Epithelial cell of proximal tubule (primary cell): ENCODE results near the gene PCDHGA4. TPM values are rescaled to one million over a fixed set of nuclear protein-coding genes. Genes with fewer than 3 reads are reported as not detected.

Source experiments
- DNase-seq: peaks from one replicate; pipeline ENCODE4 v3.0.0-alpha.2; 2011; ENCODE audit warnings: low read depth
- H3K4me3 ChIP-seq: 2 replicates; pipeline ENCODE4 v1.5.1; 2011; ENCODE audit warnings: low read depth, mild to moderate bottlenecking, low read length
- total RNA-seq: library from RNA; depleted of rRNA; stranded (reverse); fragments of >200 nt; gene quantifications from 2 replicates; pipeline ENCODE4 v1.2.3, GENCODE V29; 2015
- TF ChIP-seq, protein P1 (sequence below): conservative IDR thresholded peaks from 2 replicates; pipeline ENCODE4 v1.5.1; 2012; ENCODE audit warnings: low read depth, mild to moderate bottlenecking, low read length

Gene PCDHGA4
- total RNA-seq, 1 donor from 2014 or later = 0.92 TPM

DNA sequence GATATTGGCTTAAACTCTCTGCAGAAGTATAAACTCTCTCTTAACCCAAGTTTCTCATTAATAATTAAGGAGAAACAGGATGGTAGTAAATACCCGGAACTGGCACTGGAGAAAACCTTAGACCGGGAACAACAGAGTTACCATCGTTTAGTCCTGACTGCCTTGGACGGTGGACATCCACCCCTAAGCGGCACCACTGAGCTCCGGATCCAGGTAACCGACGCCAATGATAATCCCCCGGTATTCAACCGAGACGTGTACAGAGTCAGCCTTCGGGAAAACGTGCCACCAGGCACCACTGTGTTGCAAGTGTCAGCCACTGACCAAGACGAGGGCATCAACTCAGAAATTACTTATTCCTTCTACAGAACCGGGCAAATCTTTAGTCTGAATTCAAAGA is 43.8 kb downstream of the PCDHGA4 start:
- H3K4me3 ChIP-seq = no peak overlapping the region
- no peak for DNase-seq
- TF ChIP-seq, protein P1, sequence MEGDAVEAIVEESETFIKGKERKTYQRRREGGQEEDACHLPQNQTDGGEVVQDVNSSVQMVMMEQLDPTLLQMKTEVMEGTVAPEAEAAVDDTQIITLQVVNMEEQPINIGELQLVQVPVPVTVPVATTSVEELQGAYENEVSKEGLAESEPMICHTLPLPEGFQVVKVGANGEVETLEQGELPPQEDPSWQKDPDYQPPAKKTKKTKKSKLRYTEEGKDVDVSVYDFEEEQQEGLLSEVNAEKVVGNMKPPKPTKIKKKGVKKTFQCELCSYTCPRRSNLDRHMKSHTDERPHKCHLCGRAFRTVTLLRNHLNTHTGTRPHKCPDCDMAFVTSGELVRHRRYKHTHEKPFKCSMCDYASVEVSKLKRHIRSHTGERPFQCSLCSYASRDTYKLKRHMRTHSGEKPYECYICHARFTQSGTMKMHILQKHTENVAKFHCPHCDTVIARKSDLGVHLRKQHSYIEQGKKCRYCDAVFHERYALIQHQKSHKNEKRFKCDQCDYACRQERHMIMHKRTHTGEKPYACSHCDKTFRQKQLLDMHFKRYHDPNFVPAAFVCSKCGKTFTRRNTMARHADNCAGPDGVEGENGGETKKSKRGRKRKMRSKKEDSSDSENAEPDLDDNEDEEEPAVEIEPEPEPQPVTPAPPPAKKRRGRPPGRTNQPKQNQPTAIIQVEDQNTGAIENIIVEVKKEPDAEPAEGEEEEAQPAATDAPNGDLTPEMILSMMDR = no peak

DNA sequence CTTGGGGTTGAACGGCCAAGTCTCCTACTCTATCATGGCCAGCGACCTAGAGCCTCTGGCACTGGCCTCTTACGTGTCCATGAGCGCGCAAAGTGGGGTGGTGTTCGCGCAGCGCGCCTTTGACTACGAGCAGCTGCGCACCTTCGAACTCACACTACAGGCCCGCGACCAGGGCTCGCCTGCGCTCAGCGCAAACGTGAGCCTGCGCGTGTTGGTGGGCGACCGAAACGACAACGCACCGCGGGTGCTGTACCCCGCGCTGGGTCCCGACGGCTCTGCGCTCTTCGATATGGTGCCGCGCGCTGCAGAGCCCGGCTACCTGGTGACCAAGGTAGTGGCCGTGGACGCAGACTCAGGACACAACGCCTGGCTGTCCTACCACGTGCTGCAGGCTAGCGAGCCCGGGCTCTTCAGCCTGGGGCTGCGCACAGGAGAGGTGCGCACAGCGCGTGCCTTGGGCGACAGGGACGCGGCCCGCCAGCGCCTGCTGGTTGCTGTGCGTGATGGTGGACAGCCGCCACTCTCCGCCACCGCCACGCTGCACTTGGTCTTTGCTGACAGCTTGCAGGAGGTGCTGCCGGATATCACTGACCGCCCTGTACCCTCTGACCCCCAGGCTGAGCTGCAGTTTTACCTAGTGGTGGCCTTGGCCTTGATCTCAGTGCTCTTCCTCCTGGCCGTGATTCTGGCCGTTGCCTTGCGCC is 44.9 kb downstream of the PCDHGA4 start:
- TF ChIP-seq, protein P1 = no peak
- no peak for DNase-seq
- no peak overlapping the region for H3K4me3 ChIP-seq

DNA sequence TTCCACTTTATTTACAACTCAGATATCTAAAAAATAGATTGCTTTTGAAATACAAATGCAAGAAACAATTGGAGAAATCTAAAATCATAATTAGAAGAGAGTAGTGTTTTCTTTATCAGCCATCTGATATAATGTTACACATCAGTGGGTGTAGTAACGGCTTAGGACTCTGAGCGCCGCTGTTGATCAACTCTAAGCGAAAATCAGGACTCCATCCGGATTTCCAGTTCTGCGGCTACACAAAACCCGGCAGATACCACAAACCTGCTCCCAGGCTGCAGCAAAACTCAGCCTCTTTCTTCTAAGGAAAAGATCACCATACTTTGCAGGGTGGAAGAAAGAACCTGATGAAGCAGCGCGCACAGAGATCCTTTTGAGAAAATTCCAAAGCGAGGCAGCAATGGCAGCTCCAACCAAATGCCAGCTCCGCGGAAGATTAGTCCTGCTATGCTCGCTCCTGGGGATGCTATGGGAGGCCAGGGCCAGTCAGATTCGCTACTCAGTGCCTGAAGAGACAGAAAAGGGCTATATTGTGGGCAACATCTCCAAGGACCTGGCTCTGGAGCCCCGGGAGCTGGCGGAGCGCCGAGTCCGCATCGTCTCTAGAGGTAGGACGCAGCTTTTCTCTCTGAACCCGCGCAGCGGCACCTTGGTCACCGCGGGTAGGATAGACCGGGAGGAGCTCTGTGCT is 47.9 kb downstream of the PCDHGA4 start, which contains the start of gene PCDHGA9:
Gene PCDHGA9 (plus strand): TSS at position 226 of the 691 bp plus-strand sequence. CDS start 175 bp downstream, at position 401.
- TF ChIP-seq, protein P1 = peak; percentile 45

DNA sequence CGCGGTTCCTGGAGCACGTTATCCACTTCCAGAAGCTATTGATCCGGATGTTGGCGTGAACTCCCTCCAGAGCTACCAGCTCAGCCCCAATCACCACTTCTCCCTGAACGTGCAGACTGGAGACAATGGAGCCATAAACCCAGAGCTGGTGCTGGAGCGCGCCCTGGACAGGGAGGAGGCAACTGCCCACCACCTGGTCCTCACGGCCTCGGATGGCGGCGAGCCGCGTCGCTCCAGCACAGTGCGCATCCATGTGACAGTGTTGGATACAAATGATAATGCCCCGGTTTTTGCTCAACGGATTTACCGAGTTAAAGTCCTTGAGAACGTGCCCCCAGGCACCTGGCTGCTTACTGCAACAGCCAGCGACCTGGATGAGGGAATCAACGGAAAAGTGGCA is 48.6 kb downstream of the PCDHGA4 start:
- TF ChIP-seq, protein P1 = no peak
- no peak overlapping the region for H3K4me3 ChIP-seq
- DNase-seq = no peak

More for the DNA sequence above, 47.9 kb downstream of the PCDHGA4 start, which contains the start of gene PCDHGA9:
- peak within 1 kb of the TSS; percentile 32 for H3K4me3 ChIP-seq
- no peak for DNase-seq

Other genes with a start within 250 kb of the PCDHGA4 start
- gene PCDHB4, start 233.2 kb upstream of the PCDHGA4 start, total RNA-seq = not detected in 2 replicates
- gene PCDHB5, start 219.8 kb upstream of the PCDHGA4 start, total RNA-seq = 0.22 and 0.63 TPM in 2 replicates
- not detected in 2 replicates for gene PCDHB6, start 205.0 kb upstream of the PCDHGA4 start, total RNA-seq
- not detected in 2 replicates for gene PCDHB7, start 182.4 kb upstream of the PCDHGA4 start, total RNA-seq
- not detected in 2 replicates for gene PCDHB8, start 177.2 kb upstream of the PCDHGA4 start, total RNA-seq
- under 0.01 and 0.07 TPM in 2 replicates for gene PCDHB16, start 172.6 kb upstream of the PCDHGA4 start, total RNA-seq
- not detected in 2 replicates for gene PCDHB9, start 167.9 kb upstream of the PCDHGA4 start, total RNA-seq
- gene PCDHB10, start 162.7 kb upstream of the PCDHGA4 start, total RNA-seq = under 0.01 TPM in 1 of 2 replicates, not detected in the other
- gene PCDHB11, start 155.4 kb upstream of the PCDHGA4 start, total RNA-seq = 0.06 and 0.07 TPM in 2 replicates
- gene PCDHB12, start 146.3 kb upstream of the PCDHGA4 start, total RNA-seq = not detected in 2 replicates
- 0.23 and 0.29 TPM in 2 replicates for gene PCDHB13, start 141.1 kb upstream of the PCDHGA4 start, total RNA-seq
- under 0.01 and 0.23 TPM in 2 replicates for gene PCDHB14, start 131.7 kb upstream of the PCDHGA4 start, total RNA-seq
- gene PCDHB15, start 109.6 kb upstream of the PCDHGA4 start, total RNA-seq = 0.07 and 0.29 TPM in 2 replicates
- 0.29 TPM in 1 of 2 replicates, not detected in the other for gene SLC25A2, start 51.0 kb upstream of the PCDHGA4 start, total RNA-seq
- 40.6 and 41.0 TPM in 2 replicates for gene TAF7, start 34.2 kb upstream of the PCDHGA4 start, total RNA-seq
- gene PCDHGA1, start 24.5 kb upstream of the PCDHGA4 start, total RNA-seq = 0.29 and 0.75 TPM in 2 replicates
- 0.23 and 0.72 TPM in 2 replicates for gene PCDHGA2, start 16.3 kb upstream of the PCDHGA4 start, total RNA-seq
- gene PCDHGA3, start 11.2 kb upstream of the PCDHGA4 start, total RNA-seq = 0.36 and 0.52 TPM in 2 replicates
- 0.12 and 0.29 TPM in 2 replicates for gene PCDHGB1, start 4.9 kb upstream of the PCDHGA4 start, total RNA-seq
- gene PCDHGB2, start 5.0 kb downstream of the PCDHGA4 start, total RNA-seq = 0.43 and 0.98 TPM in 2 replicates
- gene PCDHGA5, start 9.1 kb downstream of the PCDHGA4 start, total RNA-seq = 0.14 and 0.63 TPM in 2 replicates
- 0.14 and 1.1 TPM in 2 replicates for gene PCDHGB3, start 15.2 kb downstream of the PCDHGA4 start, total RNA-seq
- 0.35 and 0.36 TPM in 2 replicates for gene PCDHGA6, start 18.9 kb downstream of the PCDHGA4 start, total RNA-seq
- 0.23 and 0.29 TPM in 2 replicates for gene PCDHGA7, start 27.7 kb downstream of the PCDHGA4 start, total RNA-seq
- gene PCDHGB4, start 32.7 kb downstream of the PCDHGA4 start, total RNA-seq = 1.7 and 4.7 TPM in 2 replicates
- 0.14 and 1.0 TPM in 2 replicates for gene PCDHGA8, start 37.6 kb downstream of the PCDHGA4 start, total RNA-seq
- gene PCDHGB5, start 42.9 kb downstream of the PCDHGA4 start, total RNA-seq = 4.0 and 6.5 TPM in 2 replicates
- gene PCDHGA9, start 47.8 kb downstream of the PCDHGA4 start, total RNA-seq = 1.1 and 1.9 TPM in 2 replicates
- 1.4 and 3.4 TPM in 2 replicates for gene PCDHGB6, start 53.0 kb downstream of the PCDHGA4 start, total RNA-seq
- gene PCDHGA10, start 58.0 kb downstream of the PCDHGA4 start, total RNA-seq = 0.58 and 1.9 TPM in 2 replicates
- 0.65 and 2.8 TPM in 2 replicates for gene PCDHGB7, start 62.7 kb downstream of the PCDHGA4 start, total RNA-seq
- gene PCDHGA11, start 66.0 kb downstream of the PCDHGA4 start, total RNA-seq = 2.6 and 2.7 TPM in 2 replicates
- gene PCDHGA12, start 75.5 kb downstream of the PCDHGA4 start, total RNA-seq = 1.8 and 1.9 TPM in 2 replicates
- 9.8 and 23.2 TPM in 2 replicates for gene PCDHGC3, start 120.9 kb downstream of the PCDHGA4 start, total RNA-seq
- 0.07 and 0.46 TPM in 2 replicates for gene PCDHGC4, start 130.0 kb downstream of the PCDHGA4 start, total RNA-seq
- gene PCDHGC5, start 134.1 kb downstream of the PCDHGA4 start, total RNA-seq = 0.06 TPM in 1 of 2 replicates, not detected in the other